ELR (cell line): ENCODE measurements around the gene OCLN.
A peak's percentile ranks its signal among the peaks of the same experiment; 100 is the strongest.
"Not testable (repeated sequence)": the region's sequence is repeated elsewhere in the genome, so short reads cannot be mapped to it uniquely, and the experiment has no call there.

Experiments used
- DNase-seq: peaks from one replicate; pipeline ENCODE4 v3.0.0-alpha.2; 2015; ENCODE audit warnings: low read depth

The OCLN gene

GRCh38 chr5:69528035-69528434 is 35.4 kb downstream of the OCLN start:
- no peak for DNase-seq

GRCh38 chr5:69528609-69529008 is 36.0 kb downstream of the OCLN start:
- no peak for DNase-seq

GRCh38 chr5:69530561-69531405 is 38.2 kb downstream of the OCLN start:
- no peak for DNase-seq

GRCh38 chr5:69531406-69531801 is 38.8 kb downstream of the OCLN start:
- DNase-seq, result no peak

- DNase-seq, result not testable (repeated sequence)
Measured at GRCh38 chr5:69537911-69538310, 45.3 kb downstream of the OCLN start.

- not testable (repeated sequence) for DNase-seq
Measured at GRCh38 chr5:69538735-69539134, 46.1 kb downstream of the OCLN start.

GRCh38 chr5:69541347-69541746 is 48.8 kb downstream of the OCLN start:
- not testable (repeated sequence) for DNase-seq

GRCh38 chr5:69542838-69543618 is 50.4 kb downstream of the OCLN start:
- DNase-seq, result not testable (repeated sequence)

GRCh38 chr5:69544602-69545001 is 52.0 kb downstream of the OCLN start:
- DNase-seq, result not testable (repeated sequence)

GRCh38 chr5:69559908-69560330 is 67.3 kb downstream of the OCLN start, which contains the start of gene GTF2H2C:
TSS of gene GTF2H2C (plus strand) at chr5:69560191. CDS start at chr5:69565133, 4,942 bp downstream.
- DNase-seq, result peak; percentile 82

- not testable (repeated sequence) for DNase-seq
Measured at GRCh38 chr5:69560587-69561431, 68.2 kb downstream of the OCLN start.

- DNase-seq, result not testable (repeated sequence)
Measured at GRCh38 chr5:69566172-69566571, 73.6 kb downstream of the OCLN start.

- not testable (repeated sequence) for DNase-seq
Measured at GRCh38 chr5:69568072-69568471, 75.5 kb downstream of the OCLN start.

GRCh38 chr5:69583356-69583755 is 90.8 kb downstream of the OCLN start:
- DNase-seq, result not testable (repeated sequence)

- DNase-seq, result not testable (repeated sequence)
Measured at GRCh38 chr5:69596114-69596840, 103.7 kb downstream of the OCLN start.

- not testable (repeated sequence) for DNase-seq
Measured at GRCh38 chr5:69601947-69602346, 109.4 kb downstream of the OCLN start.

- DNase-seq, result not testable (repeated sequence)
Measured at GRCh38 chr5:69606839-69607238, 114.2 kb downstream of the OCLN start.
